ENCODE results near the gene FBXL14.

Gene FBXL14

GRCh38 chr12:1630827-1631591 lies 36.6 kb upstream of the FBXL14 start:
- H3K79me2 ChIP-seq (ENCODE audit: insufficient read depth, low read depth), result peaks cover 30% of the 10 kb centered on the region
- no peaks in the 10 kb centered on the region; the same call in 1 of the 2 replicates for H3K36me3 ChIP-seq (ENCODE audit: insufficient read depth)
- H3K4me3 ChIP-seq (IDR thresholded peaks at IDR 0.05; ENCODE audit: insufficient read depth, low read depth, low read length), result no peak overlapping the region
- no peaks in the 10 kb centered on the region for H3K4me1 ChIP-seq (ENCODE audit: low read depth, poor library complexity, severe bottlenecking)
- H3K4me2 ChIP-seq, result no peak overlapping the region
- H3K27ac ChIP-seq, result no peak overlapping the region
- H3K27me3 ChIP-seq (ENCODE audit: insufficient read depth, low read depth), result no peaks in the 10 kb centered on the region
- no peaks in the 10 kb centered on the region for H4K20me1 ChIP-seq (ENCODE audit: insufficient read depth)
- no peak for TF ChIP-seq CTCF (conservative IDR thresholded peaks at IDR 0.05; ENCODE audit: low read depth, low read length)
- H3K9ac ChIP-seq, result no peak overlapping the region
- no peak overlapping the region for H2AFZ ChIP-seq (ENCODE audit: low read depth)

GRCh38 chr12:1630133-1630826 lies 35.9 kb upstream of the FBXL14 start:
- Histone ChIP-seq H3K4me3 (IDR thresholded peaks at IDR 0.05; ENCODE audit: insufficient read depth, low read depth, low read length) (no peak overlapping the region), H3K9ac (no peak overlapping the region), H3K36me3 (ENCODE audit: insufficient read depth) (no peaks in the 10 kb centered on the region; the same call in 1 of the 2 replicates), H2AFZ (ENCODE audit: low read depth) (no peak overlapping the region), H4K20me1 (ENCODE audit: insufficient read depth) (no peaks in the 10 kb centered on the region), H3K79me2 (ENCODE audit: insufficient read depth, low read depth) (peaks cover 28% of the 10 kb centered on the region), H3K4me2 (no peak overlapping the region), H3K4me1 (ENCODE audit: low read depth, poor library complexity, severe bottlenecking) (no peaks in the 10 kb centered on the region), H3K27ac (no peak overlapping the region), H3K27me3 (ENCODE audit: insufficient read depth, low read depth) (no peaks in the 10 kb centered on the region)
- no peak for TF ChIP-seq CTCF (conservative IDR thresholded peaks at IDR 0.05; ENCODE audit: low read depth, low read length)

GRCh38 chr12:1629338-1630132 lies 35.2 kb upstream of the FBXL14 start:
- H3K4me3 ChIP-seq (IDR thresholded peaks at IDR 0.05; ENCODE audit: insufficient read depth, low read depth, low read length), result no peak overlapping the region
- no peaks in the 10 kb centered on the region for H3K27me3 ChIP-seq (ENCODE audit: insufficient read depth, low read depth)
- H3K27ac ChIP-seq, result no peak overlapping the region
- H3K79me2 ChIP-seq (ENCODE audit: insufficient read depth, low read depth), result peaks cover 31% of the 10 kb centered on the region
- H3K4me2 ChIP-seq, result no peak overlapping the region
- H4K20me1 ChIP-seq (ENCODE audit: insufficient read depth), result no peaks in the 10 kb centered on the region
- TF ChIP-seq CTCF (conservative IDR thresholded peaks at IDR 0.05; ENCODE audit: low read depth, low read length), result no peak
- H2AFZ ChIP-seq (ENCODE audit: low read depth), result no peak overlapping the region
- H3K36me3 ChIP-seq (ENCODE audit: insufficient read depth), result no peaks in the 10 kb centered on the region; the same call in 1 of the 2 replicates
- H3K9ac ChIP-seq, result no peak overlapping the region
- no peaks in the 10 kb centered on the region for H3K4me1 ChIP-seq (ENCODE audit: low read depth, poor library complexity, severe bottlenecking)

- H3K79me2 ChIP-seq (ENCODE audit: insufficient read depth, low read depth), result peaks cover 33% of the 10 kb centered on the region
- no peak for TF ChIP-seq CTCF (conservative IDR thresholded peaks at IDR 0.05; ENCODE audit: low read depth, low read length)
- H4K20me1 ChIP-seq (ENCODE audit: insufficient read depth), result no peaks in the 10 kb centered on the region
- H3K27ac ChIP-seq, result no peak within 1 kb of the TSS
- no peak within 1 kb of the TSS for H2AFZ ChIP-seq (ENCODE audit: low read depth)
- no peaks in the 10 kb centered on the region for H3K4me1 ChIP-seq (ENCODE audit: low read depth, poor library complexity, severe bottlenecking)
- no peaks in the 10 kb centered on the region; the same call in 1 of the 2 replicates for H3K36me3 ChIP-seq (ENCODE audit: insufficient read depth)
- H3K4me3 ChIP-seq (IDR thresholded peaks at IDR 0.05; ENCODE audit: insufficient read depth, low read depth, low read length), result no peak within 1 kb of the TSS
- no peaks in the 10 kb centered on the region for H3K27me3 ChIP-seq (ENCODE audit: insufficient read depth, low read depth)
- no peak within 1 kb of the TSS for H3K9ac ChIP-seq
- no peak within 1 kb of the TSS for H3K4me2 ChIP-seq
These were observed 34.4 kb upstream of the FBXL14 start, which contains the start of gene WNT5B for GRCh38 chr12:1628666-1629337. Gene WNT5B, plus strand, starts transcription at chr12:1629231. Its CDS starts 2,124 bp downstream, at chr12:1631355.
